Kidney (tissue), 14 donors: ENCODE measurements around the gene LRIT1. TPM values are rescaled to one million over a fixed set of nuclear protein-coding genes. Genes with fewer than 3 reads are reported as not detected.

Experiments
- DNase-seq, 5 donors: peaks; one replicate each; pipeline ENCODE4 v3.0.0-alpha.2; 2013 to 2020
- FAIRE-seq: peaks from 2 replicates; lab custom pipeline; 2012; peaks lifted over from hg19 to GRCh38; lab: Jason Lieb, UNC
- H3K27ac ChIP-seq, 2 donors: one replicate each; pipeline ENCODE4 v1.7.0; 2013; ENCODE audit warnings: low read depth in 2 of 2, low read length in 2 of 2, inconsistent platforms in 1 of 2
- H3K27me3 ChIP-seq: one replicate; pipeline ENCODE4 v1.7.1; 2013; ENCODE audit warnings: low read length, inconsistent platforms; ENCODE audit not compliant: control insufficient read depth, insufficient read depth
- H3K36me3 ChIP-seq, 3 donors: one replicate each; pipeline versions ENCODE4 v1.7.0 to v1.7.1; 2013; ENCODE audit warnings: low read length in 3 of 3, control low read depth in 1 of 3, inconsistent platforms in 1 of 3; ENCODE audit not compliant: insufficient read depth in 3 of 3, control insufficient read depth in 2 of 3
- H3K4me1 ChIP-seq, 3 donors: one replicate each; pipeline versions ENCODE4 v1.7.0 to v1.7.1; 2013; ENCODE audit warnings: low read length in 3 of 3, inconsistent platforms in 1 of 3, low read depth in 1 of 3; ENCODE audit not compliant: control insufficient read depth in 2 of 3, insufficient read depth in 2 of 3
- H3K4me3 ChIP-seq, 3 donors: one replicate each; pipeline versions ENCODE4 v1.7.0 to v1.8.1; 2013; ENCODE audit warnings: low read length in 3 of 3, control low read depth in 1 of 3, inconsistent platforms in 1 of 3
- H3K9ac ChIP-seq, 3 donors: one replicate each; pipeline versions ENCODE4 v1.7.0 to v1.7.1; 2013; ENCODE audit warnings: low read length in 3 of 3, control low read depth in 1 of 3, inconsistent platforms in 1 of 3
- H3K9me3 ChIP-seq, 3 donors: one replicate each; pipeline versions ENCODE4 v1.7.0 to v1.7.1; 2013; ENCODE audit warnings: low read length in 3 of 3, control low read depth in 1 of 3, inconsistent platforms in 1 of 3; ENCODE audit not compliant: control insufficient read depth in 2 of 3, insufficient read depth in 1 of 3
- intact Hi-C: fragments of 100-400 bp; cut with DNase I; formaldehyde crosslinking; loops from one replicate; pipeline ENCODE4 v1.11.1; 2022
- polyA plus RNA-seq: library from polyadenylated mRNA; stranded (reverse); fragments of 350-450 nt; fragmentation: Illumina TruSeq; extraction: RNeasy Lipid Tissue Mini Kit (QIAGEN cat#74804); gene quantifications from one replicate; pipeline ENCODE4 v1.2.3, GENCODE V29; 2014; ENCODE audit warnings: low read depth, low replicate concordance; ENCODE audit not compliant: insufficient read depth
- total RNA-seq: library from RNA; stranded (reverse); fragmentation: NEBNext Ultra II Directional; extraction: Animal tissue kit (Norgen Biotek cat#: 25700); gene quantifications from one replicate; pipeline ENCODE4 v1.2.1, GENCODE V29; 2021
- TF ChIP-seq, protein P1 (sequence below): IDR thresholded peaks from 3 replicates; pipeline ENCODE4 v1.5.1; 2012; ENCODE audit warnings: mild to moderate bottlenecking, moderate library complexity, borderline replicate concordance; ENCODE audit not compliant: insufficient read depth; ENCODE audit errors: extremely low read depth
- donor health status: control.
- donor health status: control.
- donor health status: control.
- donor health status: control.
- donor health status: control.
- donor health status: DM: yes; HTN: yes; CAD: no.
- donor health status: Normal renal cell carcinoma (clear cell type).

LRIT1 gene
- total and polyA plus RNA-seq, 2 donors from 2014 or later, result not detected

GRCh38 chr10:84191106-84191505 is 50.2 kb downstream of the LRIT1 start:
- peaks cover 0 to 4% (median 0%) of the 10 kb centered on the region in 3 donors for H3K9me3 ChIP-seq
- FAIRE-seq, result no peak
- no peak for DNase-seq

GRCh38 chr10:84190621-84191020 is 50.7 kb downstream of the LRIT1 start:
- intact Hi-C loops, result no loop called here
- H3K27me3 ChIP-seq, result peaks cover 14% of the 10 kb centered on the region
- FAIRE-seq, result no peak

More at GRCh38 chr10:84191106-84191505, 50.2 kb downstream of the LRIT1 start:
- Histone ChIP-seq H3K4me3 (no peak overlapping the region), H3K9ac (no peak overlapping the region), H3K27me3 (peaks cover 17% of the 10 kb centered on the region), H3K27ac (no peak overlapping the region), H3K4me1 (peaks cover 0 to 3% (median 0%) of the 10 kb centered on the region in 3 donors), H3K36me3 (no peaks in the 10 kb centered on the region)
- TF ChIP-seq, protein P1, sequence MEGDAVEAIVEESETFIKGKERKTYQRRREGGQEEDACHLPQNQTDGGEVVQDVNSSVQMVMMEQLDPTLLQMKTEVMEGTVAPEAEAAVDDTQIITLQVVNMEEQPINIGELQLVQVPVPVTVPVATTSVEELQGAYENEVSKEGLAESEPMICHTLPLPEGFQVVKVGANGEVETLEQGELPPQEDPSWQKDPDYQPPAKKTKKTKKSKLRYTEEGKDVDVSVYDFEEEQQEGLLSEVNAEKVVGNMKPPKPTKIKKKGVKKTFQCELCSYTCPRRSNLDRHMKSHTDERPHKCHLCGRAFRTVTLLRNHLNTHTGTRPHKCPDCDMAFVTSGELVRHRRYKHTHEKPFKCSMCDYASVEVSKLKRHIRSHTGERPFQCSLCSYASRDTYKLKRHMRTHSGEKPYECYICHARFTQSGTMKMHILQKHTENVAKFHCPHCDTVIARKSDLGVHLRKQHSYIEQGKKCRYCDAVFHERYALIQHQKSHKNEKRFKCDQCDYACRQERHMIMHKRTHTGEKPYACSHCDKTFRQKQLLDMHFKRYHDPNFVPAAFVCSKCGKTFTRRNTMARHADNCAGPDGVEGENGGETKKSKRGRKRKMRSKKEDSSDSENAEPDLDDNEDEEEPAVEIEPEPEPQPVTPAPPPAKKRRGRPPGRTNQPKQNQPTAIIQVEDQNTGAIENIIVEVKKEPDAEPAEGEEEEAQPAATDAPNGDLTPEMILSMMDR, result no peak
- intact Hi-C loops, result no loop called here

DNA sequence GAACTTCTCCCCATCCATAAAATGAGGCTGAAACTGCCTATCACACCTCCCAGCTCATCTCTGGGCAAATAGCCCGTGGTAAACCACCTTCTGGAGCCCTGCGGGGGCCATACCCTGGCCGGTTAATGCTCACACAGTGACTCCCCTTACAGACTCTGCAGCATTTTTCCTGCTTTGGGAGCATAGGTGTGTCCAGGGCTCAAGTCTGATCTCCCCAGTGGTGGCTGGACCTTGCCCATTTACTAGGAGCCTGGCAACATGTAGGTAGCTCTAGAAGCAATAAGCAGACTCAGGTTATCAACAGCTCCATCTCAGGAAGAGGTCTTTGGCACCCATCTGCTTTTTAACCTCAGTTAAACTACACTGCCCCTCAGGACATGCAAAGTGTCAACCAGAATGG is 52.5 kb downstream of the LRIT1 start:
- no peak overlapping the region for H3K9ac ChIP-seq
- H3K36me3 ChIP-seq, result no peaks in the 10 kb centered on the region
- TF ChIP-seq, protein P1, result no peak
- intact Hi-C loops, result no loop called here
- peaks cover 5% of the 10 kb centered on the region for H3K27me3 ChIP-seq
- DNase-seq (peak in 1 of 5 donors; percentile 10), FAIRE-seq (no peak)
- no peak overlapping the region for H3K4me3 ChIP-seq
- peaks cover 0 to 4% (median 0%) of the 10 kb centered on the region in 3 donors for H3K9me3 ChIP-seq
- no peaks in the 10 kb centered on the region for H3K4me1 ChIP-seq
- H3K27ac ChIP-seq, result no peak overlapping the region

More at GRCh38 chr10:84190621-84191020, 50.7 kb downstream of the LRIT1 start:
- H3K27ac ChIP-seq, result no peak overlapping the region
- peaks cover 0 to 3% (median 0%) of the 10 kb centered on the region in 3 donors for H3K4me1 ChIP-seq
- no peaks in the 10 kb centered on the region for H3K36me3 ChIP-seq
- H3K4me3 ChIP-seq, result no peak overlapping the region
- H3K9ac ChIP-seq, result no peak overlapping the region
- no peak for DNase-seq
- H3K9me3 ChIP-seq, result peaks cover 0 to 4% (median 0%) of the 10 kb centered on the region in 3 donors
- TF ChIP-seq, protein P1, result no peak
